Keratinocyte (primary cell): ENCODE measurements around the gene CIBAR2.

Source experiments
- CTCF ChIP-seq, 3 experiments: IDR thresholded peaks in 1 of 3; conservative IDR thresholded peaks in 1 of 3; optimal IDR thresholded peaks in 1 of 3; 2 replicates in 2 of 3; 3 replicates in 1 of 3; pipeline versions ENCODE3 to v1.5.1; 2011; ENCODE audit warnings: low read length in 3 of 3, mild to moderate bottlenecking in 3 of 3, moderate library complexity in 2 of 3, control low read depth in 1 of 3, inconsistent platforms in 1 of 3; ENCODE audit not compliant: insufficient read depth in 2 of 3; ENCODE audit errors: extremely low read depth in 1 of 3
- EZH2 ChIP-seq: IDR thresholded peaks from one replicate; pipeline ENCODE4 v1.6.1; 2012; ENCODE audit warnings: inconsistent platforms, mild to moderate bottlenecking, low read length, moderate library complexity

- TF ChIP-seq CTCF (optimal IDR thresholded peaks at IDR 0.05 in 1 of 3, IDR thresholded peaks at IDR 0.05 in 1 of 3, conservative IDR thresholded peaks at IDR 0.05 in 1 of 3; ENCODE audit: extremely low read depth in 1 of 3, insufficient read depth in 2 of 3, low read length in 3 of 3): no peak
- TF ChIP-seq EZH2: no peak
Measured at GRCh38 chr16:85081038-85081437, 31.2 kb downstream of the CIBAR2 start.
